Esophagus (tissue), 2 donors: Measurements from ENCODE around the gene UQCR10. TPM values are rescaled to one million over a fixed set of nuclear protein-coding genes. Genes with fewer than 3 reads are reported as not detected.

Experiments used
- H3K27ac ChIP-seq, 2 donors: one replicate each; pipeline ENCODE4 v1.5.1; 2013; ENCODE audit warnings: low read depth in 2 of 2, mild to moderate bottlenecking in 2 of 2, inconsistent platforms in 1 of 2, low read length in 1 of 2, moderate library complexity in 1 of 2
- H3K27me3 ChIP-seq, 2 donors: one replicate each; pipeline ENCODE4 v1.6.1; 2013; ENCODE audit warnings: low read length in 2 of 2, control low read depth in 1 of 2, mild to moderate bottlenecking in 1 of 2; ENCODE audit not compliant: insufficient read depth in 2 of 2, control insufficient read depth in 1 of 2
- H3K36me3 ChIP-seq, 2 donors: one replicate each; pipeline ENCODE4 v1.6.1; 2013; ENCODE audit warnings: low read length in 1 of 2; ENCODE audit not compliant: control insufficient read depth in 2 of 2, insufficient read depth in 2 of 2
- H3K4me1 ChIP-seq, 2 donors: one replicate each; pipeline ENCODE4 v1.6.1; 2013; ENCODE audit warnings: low read length in 1 of 2; ENCODE audit not compliant: control insufficient read depth in 2 of 2, insufficient read depth in 2 of 2
- H3K4me3 ChIP-seq, 2 donors: one replicate each; pipeline ENCODE4 v1.5.1; 2013; ENCODE audit warnings: low read length in 2 of 2, mild to moderate bottlenecking in 2 of 2, low read depth in 1 of 2, moderate library complexity in 1 of 2
- H3K9me3 ChIP-seq, 2 donors: one replicate each; pipeline ENCODE4 v1.6.1; 2013; ENCODE audit warnings: mild to moderate bottlenecking in 2 of 2, low read depth in 1 of 2, low read length in 1 of 2, moderate library complexity in 1 of 2; ENCODE audit not compliant: control insufficient read depth in 2 of 2, insufficient read depth in 1 of 2
- WGBS, 2 donors: extraction: QIAGEN DNeasy Blood & Tissue Kit; methylation state at CpG; one replicate each; pipeline ENCODE4 v1.1.7; 2013; 5-methylcytosine and 5-hydroxymethylcytosine counted together
- polyA plus RNA-seq, 2 donors: library from polyadenylated mRNA; stranded (reverse); fragments of 200-250 nt; gene quantifications; one replicate each; pipeline ENCODE4 v1.2.3, GENCODE V29; 2013
- donor health status: healthy with polysubstance abuse.
- donor health status: Bipolar disorder and iron deficiency.

UQCR10 gene
- polyA plus RNA-seq, 2 donors: 171 to 204 TPM

DNA sequence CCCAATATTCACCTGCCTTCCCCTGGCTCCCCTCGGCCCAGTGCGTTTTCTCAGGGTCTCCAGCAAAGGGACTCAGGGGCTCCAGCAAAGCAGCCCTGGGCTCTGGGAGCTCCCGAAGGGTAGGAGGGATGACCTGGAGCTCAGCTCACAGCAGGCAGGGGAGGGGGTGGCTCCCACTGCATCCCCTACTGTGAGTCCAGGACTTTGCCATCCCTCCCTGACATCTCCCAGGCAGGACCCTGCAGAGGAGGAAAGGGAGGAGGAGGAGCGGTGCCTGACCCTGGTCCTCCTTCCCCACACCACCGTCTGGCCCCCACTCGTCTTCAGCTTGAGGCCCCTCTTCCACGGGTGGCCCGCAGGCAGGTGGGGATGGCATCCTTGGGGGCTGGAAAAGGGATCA, 42.3 kb upstream of the UQCR10 start:
- 60 to 64% methylated on average over 7 to 8 of the region's 8 CpGs for WGBS, 2 donors
- Histone ChIP-seq H3K4me1 (peaks cover 0 to 5% of the 10 kb centered on the region in 2 donors), H3K4me3 (no peak overlapping the region), H3K27me3 (peaks cover 0 to 11% of the 10 kb centered on the region in 2 donors), H3K27ac (no peak overlapping the region), H3K9me3 (no peaks in the 10 kb centered on the region), H3K36me3 (no peaks in the 10 kb centered on the region)

DNA sequence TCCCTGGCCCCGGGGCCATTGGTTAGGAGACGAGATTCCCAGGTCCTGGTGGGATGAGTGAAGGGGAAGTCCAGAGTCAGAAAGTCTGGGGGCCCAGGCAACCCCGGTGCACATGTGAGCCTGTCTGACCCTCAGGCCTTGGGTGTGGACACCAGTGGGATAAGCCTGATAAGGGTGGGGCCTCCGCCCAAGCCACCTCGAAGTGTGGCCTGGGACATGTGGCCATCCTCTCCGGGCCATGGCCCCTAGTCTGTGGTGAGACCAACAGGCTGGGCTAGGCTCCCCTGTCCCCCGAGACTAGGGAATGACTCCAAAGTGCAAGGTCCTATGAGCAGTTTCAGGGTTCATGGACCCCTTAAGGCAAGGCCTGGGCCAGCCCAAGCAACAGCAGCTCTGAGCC, 41.1 kb upstream of the UQCR10 start:
- Histone ChIP-seq H3K4me3 (no peak overlapping the region), H3K27ac (no peak overlapping the region), H3K36me3 (peaks cover 0 to 4% of the 10 kb centered on the region in 2 donors), H3K4me1 (no peaks in the 10 kb centered on the region), H3K27me3 (peaks cover 0 to 2% of the 10 kb centered on the region in 2 donors), H3K9me3 (no peaks in the 10 kb centered on the region)
- 68 to 70% methylated on average over 7 of the region's 7 CpGs for WGBS, 2 donors

DNA sequence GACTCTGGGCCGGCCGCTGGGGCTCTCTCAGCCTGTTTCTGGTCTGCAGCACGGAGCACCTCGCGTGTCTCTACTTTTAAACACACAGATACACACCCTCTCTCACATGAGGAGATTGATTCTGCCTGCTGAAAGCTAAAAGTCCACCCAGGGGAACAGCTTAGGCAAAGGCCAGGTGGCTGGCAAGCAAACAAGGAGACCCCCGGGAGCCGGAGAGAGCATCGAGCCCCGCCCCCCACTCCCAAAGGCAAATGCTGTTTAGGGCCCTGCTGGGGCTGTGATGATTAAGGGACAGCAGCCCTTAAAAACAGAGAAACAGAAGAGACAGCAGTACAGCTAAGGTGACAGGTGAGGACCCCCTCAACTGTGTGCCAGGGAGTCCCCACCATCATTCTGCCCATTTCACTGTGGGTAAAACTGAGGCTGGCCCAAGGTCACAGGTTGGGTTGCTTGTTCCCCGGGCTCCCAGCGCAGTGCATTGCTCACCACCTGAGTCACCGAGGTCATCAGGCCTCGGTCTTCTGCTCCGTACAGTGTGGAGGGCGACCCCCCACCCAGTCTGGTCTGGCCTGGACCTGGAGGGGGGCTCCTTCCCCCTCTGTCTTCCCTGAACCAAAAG, 40.5 kb upstream of the UQCR10 start:
- H3K4me3 ChIP-seq: no peak overlapping the region
- no peaks in the 10 kb centered on the region for H3K4me1 ChIP-seq
- no peaks in the 10 kb centered on the region for H3K27me3 ChIP-seq
- peaks cover 0 to 6% of the 10 kb centered on the region in 2 donors for H3K36me3 ChIP-seq
- 42% methylated on average over 15 of the region's 15 CpGs for WGBS, 2 donors
- H3K9me3 ChIP-seq: no peaks in the 10 kb centered on the region
- H3K27ac ChIP-seq: no peak overlapping the region

DNA sequence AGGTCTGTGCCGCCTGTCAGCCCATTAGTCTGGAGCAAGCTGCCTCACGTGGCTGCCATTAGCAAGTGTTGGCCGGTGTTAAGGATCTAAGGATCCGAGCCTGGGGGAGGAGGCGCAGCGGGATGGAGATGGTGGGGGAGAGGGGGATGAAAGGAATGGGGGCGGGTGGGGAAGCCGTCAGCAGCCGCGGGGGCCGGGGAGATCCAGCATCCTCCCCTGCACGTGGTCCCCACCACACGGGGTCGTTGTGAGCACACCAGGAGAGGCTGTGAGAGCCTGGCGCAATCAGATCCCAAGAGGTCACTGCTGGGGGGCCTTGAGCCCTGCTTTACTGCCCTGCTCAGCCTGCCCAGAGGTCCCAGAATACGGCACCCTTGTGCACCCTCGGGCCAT, 40.0 kb upstream of the UQCR10 start:
- H3K9me3 ChIP-seq: no peaks in the 10 kb centered on the region
- no peaks in the 10 kb centered on the region for H3K27me3 ChIP-seq
- WGBS, 2 donors: 8 to 10% methylated on average over 17 of the region's 17 CpGs
- no peak overlapping the region for H3K27ac ChIP-seq
- no peak overlapping the region for H3K4me3 ChIP-seq
- no peaks in the 10 kb centered on the region for H3K4me1 ChIP-seq
- peaks cover 0 to 6% of the 10 kb centered on the region in 2 donors for H3K36me3 ChIP-seq

DNA sequence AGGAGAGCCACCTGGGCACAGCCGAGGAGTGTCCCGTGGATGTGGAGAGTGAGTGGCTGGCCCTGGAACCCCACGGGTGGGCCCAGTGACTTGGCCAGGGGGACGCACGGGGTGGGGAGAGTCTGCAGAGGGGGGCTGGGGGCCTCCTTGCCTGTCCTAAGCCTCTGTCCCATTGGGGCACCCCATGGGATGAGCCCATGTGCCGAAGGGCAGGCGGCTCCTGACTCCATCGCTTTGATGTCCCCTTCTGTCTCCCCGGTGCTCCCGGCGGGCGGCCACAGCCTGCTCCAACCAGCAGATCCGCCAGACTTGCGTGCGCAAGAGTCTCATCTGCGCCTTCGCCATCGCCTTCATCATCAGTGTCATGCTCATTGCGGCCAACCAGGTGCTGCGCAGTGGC, 38.0 kb upstream of the UQCR10 start:
- no peaks in the 10 kb centered on the region for H3K9me3 ChIP-seq
- WGBS, 2 donors: 93 to 94% methylated on average over 20 of the region's 20 CpGs

DNA sequence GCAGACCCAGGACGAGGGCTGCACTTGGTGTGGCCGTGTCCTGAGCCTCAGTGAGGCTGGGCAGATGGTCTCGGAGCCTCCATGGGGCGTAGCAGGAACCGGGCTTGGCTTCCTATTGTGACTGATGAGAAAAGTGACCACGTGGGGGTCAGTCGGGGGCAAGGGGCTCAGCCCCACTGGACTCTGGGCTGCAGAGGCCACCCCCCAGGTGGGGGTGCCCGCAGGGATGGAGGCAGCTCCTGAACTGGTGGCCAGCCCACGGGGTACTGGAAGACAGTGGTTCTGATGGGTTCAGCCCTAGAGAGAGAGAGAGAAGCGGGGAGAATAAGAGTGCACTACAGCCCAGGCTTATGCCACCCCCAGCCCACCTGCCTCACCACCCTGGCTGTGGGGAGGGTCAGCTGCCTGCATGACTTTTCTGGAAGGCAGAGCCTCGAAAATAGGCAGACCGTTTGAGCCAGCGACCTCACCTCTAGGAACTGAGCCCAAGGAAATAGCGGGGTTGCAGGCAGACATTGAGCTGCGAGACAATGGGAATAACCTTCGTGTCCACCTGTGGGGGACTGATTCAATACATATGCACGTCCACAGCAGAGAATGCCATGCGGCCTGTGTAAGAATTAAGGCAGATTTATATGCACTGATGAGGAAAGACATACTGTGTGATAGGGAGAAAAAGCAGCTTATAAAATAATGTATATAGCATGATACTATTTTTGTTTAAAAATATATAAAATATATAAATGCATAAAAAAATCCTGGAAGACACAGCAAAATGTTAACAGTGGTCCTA, 35.9 kb upstream of the UQCR10 start:
- no peak overlapping the region for H3K27ac ChIP-seq
- 82 to 84% methylated on average over 18 of the region's 18 CpGs for WGBS, 2 donors
- H3K27me3 ChIP-seq: no peaks in the 10 kb centered on the region
- no peaks in the 10 kb centered on the region for H3K9me3 ChIP-seq
- H3K36me3 ChIP-seq: peaks cover 0 to 14% of the 10 kb centered on the region in 2 donors
- H3K4me1 ChIP-seq: peaks cover 7 to 15% of the 10 kb centered on the region in 2 donors
- no peak overlapping the region for H3K4me3 ChIP-seq

More for the DNA sequence above, 38.0 kb upstream of the UQCR10 start:
- no peak overlapping the region for H3K27ac ChIP-seq
- no peaks in the 10 kb centered on the region for H3K27me3 ChIP-seq
- H3K4me1 ChIP-seq: peaks cover 7 to 11% of the 10 kb centered on the region in 2 donors
- peaks cover 0 to 10% of the 10 kb centered on the region in 2 donors for H3K36me3 ChIP-seq
- no peak overlapping the region for H3K4me3 ChIP-seq

DNA sequence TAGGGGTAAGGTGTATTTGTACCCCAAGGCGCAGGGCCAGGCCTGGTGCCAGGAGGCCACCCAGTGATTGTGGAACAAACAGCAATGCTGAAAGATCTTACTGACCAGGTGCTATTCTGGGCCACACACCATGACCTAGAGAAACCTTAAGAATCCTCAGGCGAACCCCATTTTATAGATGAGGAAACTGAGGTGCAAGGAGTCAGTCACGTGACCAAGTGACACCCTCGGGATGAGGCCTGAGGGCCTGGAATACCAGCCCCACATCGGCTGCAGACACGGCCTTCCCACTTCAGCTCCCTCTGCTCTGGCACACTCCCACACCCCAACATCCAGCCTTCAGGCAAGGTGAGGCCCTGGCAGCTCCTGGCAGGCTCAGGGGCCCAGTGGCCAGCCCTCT, 34.3 kb upstream of the UQCR10 start:
- peaks cover 0 to 14% of the 10 kb centered on the region in 2 donors for H3K36me3 ChIP-seq
- 59 to 76% methylated on average over 6 of the region's 6 CpGs for WGBS, 2 donors

DNA sequence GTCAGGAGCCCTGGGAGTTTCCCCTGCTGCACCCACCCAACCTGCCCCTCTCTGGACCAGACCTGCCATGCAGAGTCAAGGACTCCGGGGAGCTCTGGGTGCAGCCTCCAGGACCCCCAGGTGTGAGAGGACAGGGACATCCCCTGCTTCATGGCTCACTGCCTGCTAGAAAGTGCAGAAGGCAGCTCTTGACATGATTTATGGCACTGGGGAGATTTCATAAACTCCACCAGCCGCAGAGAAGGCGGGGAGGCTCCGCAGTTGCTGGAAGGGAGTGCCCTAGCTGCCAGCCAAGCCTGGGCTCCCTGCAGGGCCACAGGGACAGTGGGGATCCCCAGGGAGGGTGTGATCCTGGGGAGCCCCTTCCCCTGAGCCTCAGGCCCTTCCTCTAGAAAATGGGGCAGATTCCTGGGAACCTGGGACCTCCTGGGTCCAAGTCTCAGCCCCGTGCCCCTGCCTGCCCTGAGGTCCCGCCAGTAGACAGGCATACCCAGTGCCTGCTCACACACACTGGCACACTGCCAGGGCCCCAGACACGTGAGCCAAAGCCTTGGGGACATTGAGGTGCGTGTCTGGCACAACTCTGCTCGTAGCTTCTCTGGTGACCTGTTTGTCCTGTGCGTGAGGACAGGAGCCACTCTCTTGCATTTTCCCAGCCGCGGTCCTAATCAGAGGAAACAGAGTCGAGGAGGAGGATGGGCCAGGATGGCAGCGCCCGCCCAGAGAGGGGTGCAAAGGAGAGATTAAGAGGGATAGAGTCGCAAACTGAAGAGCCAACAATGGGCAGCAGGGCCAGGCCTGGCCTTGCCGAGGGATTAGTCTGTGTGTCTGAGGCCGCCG, 33.6 kb upstream of the UQCR10 start:
- peaks cover 0 to 16% of the 10 kb centered on the region in 2 donors for H3K36me3 ChIP-seq
- no peaks in the 10 kb centered on the region for H3K9me3 ChIP-seq
- 44 to 48% methylated on average over 19 of the region's 19 CpGs for WGBS, 2 donors
- no peaks in the 10 kb centered on the region for H3K27me3 ChIP-seq
- peaks cover 7 to 15% of the 10 kb centered on the region in 2 donors for H3K4me1 ChIP-seq
- no peak overlapping the region for H3K4me3 ChIP-seq
- H3K27ac ChIP-seq: no peak overlapping the region

More for the DNA sequence above, 34.3 kb upstream of the UQCR10 start:
- Histone ChIP-seq H3K27ac (no peak overlapping the region), H3K9me3 (no peaks in the 10 kb centered on the region), H3K27me3 (no peaks in the 10 kb centered on the region), H3K4me1 (peaks cover 7 to 15% of the 10 kb centered on the region in 2 donors), H3K4me3 (no peak overlapping the region)

DNA sequence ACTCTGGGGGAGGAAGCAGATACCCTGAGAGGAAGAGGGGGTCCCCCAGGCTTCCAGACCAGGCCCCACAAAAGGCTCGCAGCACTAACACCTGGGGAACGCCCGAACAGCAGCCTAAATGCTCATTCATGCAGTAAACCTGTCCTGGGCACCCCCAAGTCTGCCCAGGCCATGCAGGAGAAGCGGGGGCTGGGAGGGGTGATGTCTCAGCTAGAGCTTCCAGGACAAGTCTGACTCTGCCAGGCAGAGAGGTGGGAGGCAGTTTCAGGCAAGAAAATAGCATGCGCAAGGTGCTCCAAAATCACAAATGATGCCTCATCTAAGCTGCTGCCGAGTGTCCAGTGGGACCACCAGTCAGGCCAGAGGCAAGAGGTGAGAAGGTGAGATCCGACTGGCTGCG, 32.8 kb upstream of the UQCR10 start:
- WGBS, 2 donors: 85 to 88% methylated on average over 8 of the region's 8 CpGs
- H3K27ac ChIP-seq: no peak overlapping the region
- no peaks in the 10 kb centered on the region for H3K9me3 ChIP-seq
- no peak overlapping the region for H3K4me3 ChIP-seq
- H3K27me3 ChIP-seq: no peaks in the 10 kb centered on the region
- peaks cover 0 to 18% of the 10 kb centered on the region in 2 donors for H3K36me3 ChIP-seq
- peaks cover 7 to 15% of the 10 kb centered on the region in 2 donors for H3K4me1 ChIP-seq
